Umbilical cord (tissue), 2 donors: ENCODE results near the gene SLC6A16. TPM values are rescaled to one million over a fixed set of nuclear protein-coding genes. Genes with fewer than 3 reads are reported as not detected.
A peak's percentile ranks its signal among the peaks of the same experiment; 100 is the strongest.
"Not testable (repeated sequence)": the region's sequence is repeated elsewhere in the genome, so short reads cannot be mapped to it uniquely, and the experiment has no call there.

ENCODE experiments used
- DNase-seq: peaks from one replicate; pipeline ENCODE4 v3.0.0-alpha.2; 2015; ENCODE audit warnings: low spot score
- total RNA-seq: library from RNA; depleted of rRNA; stranded (reverse); fragments of >200 nt; gene quantifications from one replicate; pipeline ENCODE4 v1.2.3, GENCODE V29; 2014; ENCODE audit warnings: low replicate concordance; ENCODE audit not compliant: insufficient read depth

The SLC6A16 gene
- total RNA-seq, 1 donor from 2014 or later: 3.6 TPM

- no peak for DNase-seq
Observed at GRCh38 chr19:49344505-49345423, 19.8 kb upstream of the SLC6A16 start.

DNA sequence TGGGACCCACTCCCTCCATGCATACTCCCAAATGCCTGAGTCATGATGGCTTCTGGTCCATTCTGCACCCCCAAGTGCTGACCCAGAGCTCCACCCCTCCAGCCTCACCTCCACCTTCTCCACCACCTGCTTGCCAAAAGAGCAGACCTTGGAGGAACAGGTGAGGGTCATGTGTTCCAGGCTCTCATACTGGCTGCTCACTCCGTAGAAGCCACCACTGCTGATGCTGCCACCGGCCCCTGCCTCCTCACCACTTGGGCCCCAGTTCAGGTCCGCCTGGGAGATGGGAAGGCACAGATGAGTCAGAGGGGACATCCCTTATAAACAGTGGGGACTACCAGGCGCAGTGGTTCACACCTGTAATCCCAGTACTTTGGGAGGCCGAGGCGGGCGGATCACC is 18.1 kb upstream of the SLC6A16 start:
- DNase-seq: no peak

- DNase-seq: no peak
Observed at GRCh38 chr19:49342291-49342721, 17.3 kb upstream of the SLC6A16 start.

GRCh38 chr19:49340865-49341718 is 16.1 kb upstream of the SLC6A16 start:
- DNase-seq: no peak

DNA sequence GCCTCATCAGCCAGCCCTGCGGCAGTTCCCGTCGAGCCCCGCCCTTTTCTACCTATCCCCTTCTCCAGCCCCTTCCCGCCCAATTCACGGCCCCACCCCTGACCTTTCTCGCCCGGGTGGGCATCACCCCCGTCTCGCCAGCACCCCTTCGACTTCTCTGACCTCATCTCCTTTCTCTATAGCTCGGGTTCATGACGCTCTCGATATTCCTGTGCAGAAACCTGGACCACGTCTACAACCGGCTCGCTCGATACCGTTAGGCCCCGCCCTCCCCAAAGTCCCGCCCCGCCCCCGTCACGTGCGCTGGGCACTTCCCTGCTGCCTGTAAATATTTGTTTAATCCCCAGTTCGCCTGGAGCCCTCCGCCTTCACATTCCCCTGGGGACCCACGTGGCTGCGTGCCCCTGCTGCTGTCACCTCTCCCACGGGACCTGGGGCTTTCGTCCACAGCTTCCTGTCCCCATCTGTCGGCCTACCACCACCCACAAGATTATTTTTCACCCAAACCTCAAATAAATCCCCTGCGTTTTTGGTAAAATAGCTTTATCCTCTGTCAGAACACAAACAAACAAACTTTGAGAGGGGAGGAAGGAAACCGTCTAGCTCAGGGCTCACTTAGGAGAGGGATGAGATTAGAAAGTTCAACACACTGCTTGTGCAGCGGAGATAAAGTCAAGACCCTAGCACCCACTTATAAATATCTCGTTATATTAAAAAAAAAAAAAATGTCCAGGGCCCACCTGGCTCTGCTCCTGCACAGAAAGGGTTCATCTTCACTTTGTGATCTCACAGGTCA is 15.3 kb upstream of the SLC6A16 start:
- DNase-seq: peak; percentile 32

- peak; percentile 96 for DNase-seq
Observed at GRCh38 chr19:49339301-49340068, 14.5 kb upstream of the SLC6A16 start.

DNA sequence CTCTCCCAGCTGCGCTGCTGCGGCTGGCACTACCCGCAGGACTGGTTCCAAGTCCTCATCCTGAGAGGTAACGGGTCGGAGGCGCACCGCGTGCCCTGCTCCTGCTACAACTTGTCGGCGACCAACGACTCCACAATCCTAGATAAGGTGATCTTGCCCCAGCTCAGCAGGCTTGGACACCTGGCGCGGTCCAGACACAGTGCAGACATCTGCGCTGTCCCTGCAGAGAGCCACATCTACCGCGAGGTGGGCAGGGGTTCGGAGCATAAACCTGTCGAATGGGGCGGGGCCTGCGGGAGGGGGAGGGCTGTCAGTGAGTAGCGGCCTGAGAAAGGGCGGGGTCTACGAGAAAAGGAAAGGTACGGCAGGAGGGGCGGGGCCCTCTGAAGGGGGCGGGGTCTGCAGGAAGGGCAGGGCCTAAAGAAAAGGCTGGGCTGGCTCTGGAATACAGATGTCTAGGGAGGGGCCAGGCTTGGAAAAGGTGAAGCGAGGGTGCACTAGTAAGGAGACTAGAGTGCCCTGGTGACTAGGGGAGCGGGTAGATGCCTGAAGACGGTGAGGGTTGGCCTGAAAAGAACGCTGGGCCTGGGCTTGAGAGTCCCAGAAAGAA is 13.8 kb upstream of the SLC6A16 start:
- peak; percentile 57 for DNase-seq

GRCh38 chr19:49338023-49338677 is 13.2 kb upstream of the SLC6A16 start:
- no peak for DNase-seq

DNA sequence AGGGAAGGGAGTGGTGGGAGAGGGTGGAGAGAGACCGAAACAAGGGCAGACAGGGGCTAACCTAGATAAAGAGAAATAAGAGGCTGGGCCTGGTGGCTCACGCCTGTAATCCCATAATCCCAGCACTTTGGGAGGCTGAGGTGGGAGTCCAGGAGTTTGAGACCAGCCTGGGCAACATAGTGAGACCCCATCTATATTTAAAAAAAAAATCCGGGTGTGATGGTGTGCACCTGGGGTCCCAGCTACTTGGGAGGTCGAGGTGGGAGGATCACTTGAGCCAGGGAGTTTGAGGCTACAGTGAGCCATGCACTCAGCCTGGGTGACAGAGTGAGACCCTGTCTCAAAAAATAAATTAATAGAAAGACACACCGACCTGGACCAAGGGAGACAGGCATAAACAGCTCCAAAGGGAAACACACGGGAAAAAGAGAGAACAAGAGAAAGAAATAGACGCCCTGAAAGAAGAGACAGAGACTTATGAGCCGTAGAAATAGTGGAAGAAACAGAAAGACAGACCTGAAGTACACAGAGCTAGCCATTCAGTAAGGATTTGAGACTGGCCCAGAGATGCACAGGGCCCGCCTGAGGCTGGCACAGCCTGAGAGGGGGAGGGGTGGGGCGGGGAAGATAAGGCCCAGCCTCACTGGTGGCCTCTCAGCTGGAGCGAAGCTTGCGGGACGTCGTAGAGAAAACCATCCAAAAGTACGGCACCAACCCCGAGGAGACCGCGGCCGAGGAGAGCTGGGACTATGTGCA is 12.5 kb upstream of the SLC6A16 start:
- DNase-seq: no peak

DNA sequence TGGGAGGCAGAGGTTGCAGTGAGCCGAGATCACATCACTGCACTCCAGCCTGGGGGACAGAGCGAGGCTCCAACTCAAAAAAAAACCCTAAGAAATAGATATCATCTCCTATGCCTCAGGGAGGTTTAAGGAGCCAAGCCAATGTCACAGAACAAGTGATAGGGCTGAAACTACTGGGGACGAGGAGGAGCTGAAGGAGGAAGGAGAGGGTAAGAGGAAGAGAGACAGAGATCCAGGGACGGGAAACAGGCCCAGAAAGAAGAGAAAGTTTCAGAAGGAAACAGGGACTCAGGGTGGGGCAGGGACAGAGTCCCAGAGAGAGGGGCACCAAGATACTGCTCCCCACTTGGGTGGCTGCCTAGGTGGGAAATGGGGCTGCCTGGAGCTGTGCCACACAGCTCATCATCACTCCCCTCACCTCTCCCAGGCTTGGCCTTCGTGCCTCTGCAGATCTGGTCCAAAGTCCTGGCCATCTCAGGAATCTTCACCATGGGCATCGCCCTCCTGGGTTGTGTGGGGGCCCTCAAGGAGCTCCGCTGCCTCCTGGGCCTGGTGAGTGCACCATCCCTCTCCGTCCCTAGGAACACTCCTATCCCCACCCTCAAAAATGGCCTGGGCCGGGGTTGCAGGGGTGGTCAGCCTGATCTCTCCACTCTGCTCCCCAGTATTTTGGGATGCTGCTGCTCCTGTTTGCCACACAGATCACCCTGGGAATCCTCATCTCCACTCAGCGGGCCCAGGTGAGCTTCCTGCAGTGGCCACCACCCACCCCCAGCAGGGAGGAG is 11.7 kb upstream of the SLC6A16 start:
- no peak for DNase-seq

DNA sequence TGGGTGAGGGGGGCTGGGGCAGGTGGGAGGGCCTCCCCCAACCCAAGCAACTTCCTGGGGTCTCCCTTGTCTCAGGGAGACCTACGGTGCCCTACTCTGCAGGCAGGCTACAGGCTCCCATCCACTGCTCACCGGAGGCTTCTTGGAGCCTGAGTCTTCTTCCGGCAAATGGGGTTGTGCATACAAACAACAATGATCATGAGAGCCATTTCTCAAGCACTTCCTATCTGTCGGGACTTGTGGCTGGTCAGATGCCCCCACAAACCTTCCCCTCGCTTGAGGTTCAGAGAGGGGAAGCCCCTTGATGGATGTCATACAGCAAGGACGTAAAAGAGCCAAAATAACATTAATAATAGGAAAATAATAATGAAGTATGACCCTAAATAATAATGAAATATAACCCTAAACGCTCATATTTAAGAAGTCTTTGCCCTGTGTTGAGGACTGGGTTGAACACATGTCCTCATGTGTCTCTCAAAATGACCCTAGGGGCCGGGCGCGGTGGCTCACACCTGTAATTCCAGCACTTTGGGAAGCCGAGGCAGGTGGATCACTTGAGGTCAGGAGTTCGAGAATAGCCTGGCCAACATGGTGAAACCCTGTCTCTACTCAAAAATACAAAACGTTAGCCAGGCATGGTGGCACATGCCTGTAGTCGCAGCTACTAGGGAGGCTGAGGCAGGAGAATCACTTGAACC is 10.9 kb upstream of the SLC6A16 start:
- no peak for DNase-seq

- no peak for DNase-seq
Observed at GRCh38 chr19:49335071-49335783, 10.2 kb upstream of the SLC6A16 start, which contains the start of gene CD37. TSS of gene CD37 (plus strand) at chr19:49335406. CDS start at chr19:49335541, 135 bp downstream.

GRCh38 chr19:49333811-49334288 is 8.9 kb upstream of the SLC6A16 start:
- no peak for DNase-seq

DNA sequence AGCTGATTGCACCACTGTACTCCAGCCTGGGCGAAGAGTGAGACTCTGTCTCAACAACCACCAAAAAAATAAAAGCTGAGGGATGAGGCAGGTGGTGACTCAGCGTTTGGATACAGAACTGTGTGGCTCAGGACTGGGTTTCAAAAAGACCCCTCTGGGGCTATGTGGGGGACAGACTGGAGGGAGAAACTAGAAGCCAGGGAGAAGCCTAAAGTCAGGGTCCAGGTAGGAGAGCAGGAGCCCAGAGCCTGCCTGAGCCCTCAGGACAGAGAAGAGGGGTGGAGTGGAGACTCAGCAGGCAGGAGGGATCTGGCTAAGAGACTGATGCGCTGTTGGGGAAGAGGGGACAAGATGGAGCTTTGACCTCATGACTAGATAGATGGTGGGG is 8.4 kb upstream of the SLC6A16 start:
- no peak for DNase-seq

- DNase-seq: not testable (repeated sequence)
Observed at GRCh38 chr19:49332691-49333417, 7.9 kb upstream of the SLC6A16 start.

DNA sequence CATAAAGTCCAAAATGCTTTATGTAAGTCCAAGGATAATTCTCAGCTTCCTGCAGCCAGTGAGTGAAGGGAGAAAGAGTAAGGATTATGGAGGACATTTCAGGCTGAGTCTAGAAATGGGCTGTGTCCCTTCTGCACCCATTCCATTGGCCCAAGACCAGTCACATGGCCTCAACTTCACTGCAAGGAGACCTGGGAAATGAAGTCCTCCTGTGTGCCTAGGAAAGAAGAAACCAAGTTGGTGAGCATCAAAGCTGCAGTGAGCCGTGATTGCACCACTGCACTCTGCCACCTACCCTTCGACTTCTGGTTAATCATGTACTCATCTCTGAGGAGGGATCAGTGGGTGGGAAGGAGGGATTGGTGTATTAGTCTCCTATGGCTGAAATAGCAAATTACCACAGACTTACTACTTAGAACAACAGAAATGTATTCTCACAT is 6.6 kb upstream of the SLC6A16 start:
- peak; percentile 46 for DNase-seq
